ENCODE results near the gene SYNE1.
"Not testable (repeated sequence)": the region's sequence is repeated elsewhere in the genome, so short reads cannot be mapped to it uniquely, and the experiment has no call there.

SYNE1 gene

GRCh38 chr6:152625213-152625612 lies 11.9 kb downstream of the SYNE1 start:
- DNase-seq: no peak

GRCh38 chr6:152614776-152615175 lies 22.4 kb downstream of the SYNE1 start:
- not testable (repeated sequence) for DNase-seq

- no peak for DNase-seq
Measured at GRCh38 chr6:152609125-152609670, 28.0 kb downstream of the SYNE1 start.

GRCh38 chr6:152605941-152606340 lies 31.2 kb downstream of the SYNE1 start:
- no peak for DNase-seq

GRCh38 chr6:152605342-152605741 lies 31.8 kb downstream of the SYNE1 start:
- DNase-seq: no peak

GRCh38 chr6:152603911-152604310 lies 33.3 kb downstream of the SYNE1 start:
- no peak for DNase-seq

GRCh38 chr6:152600022-152600421 lies 37.1 kb downstream of the SYNE1 start:
- no peak for DNase-seq

GRCh38 chr6:152598901-152599537 lies 38.1 kb downstream of the SYNE1 start:
- DNase-seq: no peak

GRCh38 chr6:152598421-152598820 lies 38.7 kb downstream of the SYNE1 start:
- no peak for DNase-seq

- DNase-seq: no peak
Measured at GRCh38 chr6:152596726-152597125, 40.4 kb downstream of the SYNE1 start.

- DNase-seq: no peak
Measured at GRCh38 chr6:152595499-152595898, 41.7 kb downstream of the SYNE1 start.

GRCh38 chr6:152594701-152595100 lies 42.5 kb downstream of the SYNE1 start:
- DNase-seq: no peak

- DNase-seq: no peak
Measured at GRCh38 chr6:152588456-152588855, 48.7 kb downstream of the SYNE1 start.

GRCh38 chr6:152587473-152587872 lies 49.7 kb downstream of the SYNE1 start:
- no peak for DNase-seq

GRCh38 chr6:152585236-152585635 lies 51.9 kb downstream of the SYNE1 start:
- no peak for DNase-seq

- no peak for DNase-seq
Measured at GRCh38 chr6:152583888-152584287, 53.3 kb downstream of the SYNE1 start.

GRCh38 chr6:152576525-152576924 lies 60.6 kb downstream of the SYNE1 start:
- no peak for DNase-seq

GRCh38 chr6:152575621-152576150 lies 61.5 kb downstream of the SYNE1 start:
- no peak for DNase-seq

GRCh38 chr6:152575161-152575560 lies 62.0 kb downstream of the SYNE1 start:
- no peak for DNase-seq

- DNase-seq: no peak
Measured at GRCh38 chr6:152573762-152574161, 63.4 kb downstream of the SYNE1 start.

GRCh38 chr6:152572338-152573088 lies 64.6 kb downstream of the SYNE1 start:
- no peak for DNase-seq

GRCh38 chr6:152571943-152572337 lies 65.2 kb downstream of the SYNE1 start:
- DNase-seq: no peak

GRCh38 chr6:152571089-152571488 lies 66.1 kb downstream of the SYNE1 start:
- DNase-seq: no peak

Data from NCI-H1092 (cell line).